CD4-positive, alpha-beta T cell treated with Interferon alpha-2 for 1 hour (primary cell): ENCODE measurements around the gene SCYGR4.
"Not testable (repeated sequence)": the region's sequence is repeated elsewhere in the genome, so short reads cannot be mapped to it uniquely, and the experiment has no call there.

Experiments used
- DNase-seq, 2 donors: peaks; one replicate each; pipeline ENCODE4 v3.0.0-alpha.2; 2020 to 2022

The SCYGR4 gene

DNA sequence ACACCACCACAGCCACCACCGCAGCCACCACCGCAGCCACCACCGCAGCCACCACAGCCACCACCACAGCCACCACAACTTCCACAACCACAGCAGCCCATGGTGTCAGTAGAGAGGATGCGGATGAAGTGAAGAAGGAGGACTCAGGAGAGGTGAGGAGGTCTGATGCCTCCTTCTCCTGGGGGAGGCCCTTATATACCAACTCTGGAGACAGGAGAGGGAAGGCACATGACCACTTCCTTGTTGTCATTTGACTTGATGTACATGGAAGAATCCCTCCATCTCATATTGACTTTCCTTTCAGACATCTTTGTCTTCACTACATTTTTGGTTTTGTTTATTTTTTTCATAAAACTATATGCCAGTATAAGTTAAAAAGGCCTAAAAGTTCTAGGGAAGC, 2.6 kb upstream of the SCYGR4 start, which contains the start of gene SCYGR3:
Gene SCYGR3, minus strand, starts transcription at position 101 of the 400 bp plus-strand sequence. Its CDS starts 0 bp downstream, at position 101.
- no peak for DNase-seq

DNA sequence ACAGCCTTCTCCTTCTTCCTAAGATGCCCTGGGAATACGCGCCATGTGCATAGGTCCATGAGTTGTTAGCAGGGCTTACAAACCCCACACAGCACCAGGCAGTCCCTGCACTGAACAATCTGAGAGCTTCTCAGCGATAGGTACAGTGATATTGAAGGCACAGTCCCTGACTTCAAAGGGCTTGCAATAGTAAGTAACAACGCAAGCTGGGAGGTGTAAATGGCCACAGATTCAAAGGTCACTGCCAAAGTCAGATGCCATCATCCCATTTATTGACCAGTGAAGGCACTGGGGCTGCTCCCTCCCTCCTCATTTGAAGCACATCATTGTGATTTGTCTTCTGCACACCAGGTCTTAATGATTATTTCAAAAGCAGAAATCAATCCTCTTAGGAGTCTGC, 2.1 kb upstream of the SCYGR4 start:
- no peak for DNase-seq

DNA sequence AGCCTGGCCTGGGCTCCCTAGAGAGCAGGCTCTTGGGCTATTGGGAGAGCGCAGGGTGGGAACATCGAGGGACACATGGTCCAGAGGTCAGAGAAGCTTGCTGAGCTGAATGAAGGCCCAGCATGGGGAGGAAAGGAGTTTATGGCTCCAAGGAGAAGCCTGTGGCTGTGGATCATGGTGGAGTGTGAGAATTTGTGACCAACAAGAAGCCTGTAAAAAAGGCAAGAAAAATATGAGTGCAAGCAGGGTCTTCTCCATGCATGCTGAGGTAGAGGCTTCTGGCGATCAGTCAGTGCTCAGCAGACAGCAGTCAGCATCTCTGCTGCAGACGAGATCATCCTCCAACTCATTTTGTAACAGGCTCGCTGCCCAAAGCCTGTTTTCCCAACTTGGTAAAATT, 1.4 kb upstream of the SCYGR4 start:
- DNase-seq = no peak

DNA sequence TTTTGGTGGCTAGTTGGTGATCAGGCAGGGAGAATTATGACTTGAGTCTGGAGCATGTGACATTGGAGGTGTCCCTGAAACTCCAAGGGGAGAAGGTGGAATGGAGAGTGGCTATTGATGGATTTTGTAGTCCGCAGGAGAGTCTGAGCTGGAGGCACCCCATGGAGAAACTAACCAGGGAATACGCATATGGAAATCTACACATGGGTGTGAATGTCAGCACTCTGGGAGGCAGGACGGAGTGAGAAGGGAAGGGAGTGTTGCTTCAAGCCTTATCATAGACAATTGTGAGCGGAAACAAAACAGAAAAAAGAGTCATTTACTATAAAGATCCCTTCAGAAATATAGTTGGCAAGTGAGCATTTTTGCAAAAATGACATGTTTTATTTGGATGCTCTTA, 667 bp upstream of the SCYGR4 start:
- no peak for DNase-seq

DNA sequence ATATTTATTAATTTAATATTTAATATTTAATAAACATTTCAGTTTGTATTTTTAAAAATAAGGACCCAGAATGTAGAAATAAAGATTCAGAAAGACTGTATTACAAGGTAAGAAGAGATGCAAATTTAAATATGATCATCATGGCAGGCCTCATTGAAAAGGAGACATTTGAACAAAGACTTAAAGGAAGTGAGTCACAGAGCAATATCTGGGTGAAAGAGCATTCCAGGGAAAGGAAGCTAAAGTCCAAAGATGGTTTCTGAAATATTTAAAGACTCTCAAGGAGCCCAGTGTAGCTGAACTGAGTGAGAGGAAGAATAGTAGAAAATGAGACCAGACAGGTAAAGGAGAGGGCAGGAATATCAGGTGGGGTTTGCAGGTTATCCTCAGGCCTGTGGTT, 5.9 kb downstream of the SCYGR4 start:
- DNase-seq = no peak

DNA sequence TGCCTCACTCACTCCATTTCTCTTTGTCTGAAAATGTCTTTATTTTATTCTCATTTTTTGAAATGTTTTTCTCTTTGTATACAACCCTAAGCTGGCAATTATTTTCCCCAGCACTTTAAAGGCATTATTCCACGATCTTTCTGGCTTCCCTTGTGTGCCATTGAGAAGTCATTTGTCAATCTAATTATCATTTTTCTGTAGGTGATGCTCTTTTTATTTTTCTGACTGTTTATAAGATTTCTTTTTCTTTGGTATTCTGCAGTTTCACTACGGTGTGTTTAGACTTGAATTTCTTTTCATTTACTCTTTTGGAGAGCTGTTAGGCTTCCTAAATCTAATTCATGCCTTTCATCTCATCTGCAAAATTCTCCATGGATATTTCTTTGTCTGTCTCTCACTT, 8.1 kb downstream of the SCYGR4 start:
- no peak for DNase-seq

DNA sequence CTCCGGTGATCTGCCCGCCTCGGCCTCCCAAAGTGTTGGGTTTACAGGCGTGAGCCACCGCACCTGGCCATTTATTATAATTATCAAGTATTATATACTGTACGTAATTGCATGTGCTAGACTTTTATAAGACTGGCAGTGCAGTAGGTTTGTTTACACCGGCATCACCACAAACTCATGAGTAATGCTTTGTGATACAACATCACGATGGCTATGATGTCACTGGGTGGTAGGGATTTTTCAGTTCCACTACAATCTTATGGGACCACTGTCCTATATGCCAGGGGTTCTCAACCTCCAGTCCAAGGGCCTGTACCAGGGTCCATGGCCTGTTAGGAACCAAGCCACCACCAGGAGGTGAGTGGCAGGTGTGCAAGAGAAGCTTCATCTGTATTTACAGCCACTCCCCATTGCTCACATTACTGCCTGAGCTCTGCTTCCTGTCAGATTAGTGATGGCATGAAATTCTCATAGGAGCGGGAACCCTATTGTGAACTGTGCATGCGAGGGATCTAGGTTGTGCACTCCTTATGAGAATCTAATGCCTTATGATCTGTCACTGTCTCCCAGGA, 9.4 kb downstream of the SCYGR4 start:
- DNase-seq = no peak

DNA sequence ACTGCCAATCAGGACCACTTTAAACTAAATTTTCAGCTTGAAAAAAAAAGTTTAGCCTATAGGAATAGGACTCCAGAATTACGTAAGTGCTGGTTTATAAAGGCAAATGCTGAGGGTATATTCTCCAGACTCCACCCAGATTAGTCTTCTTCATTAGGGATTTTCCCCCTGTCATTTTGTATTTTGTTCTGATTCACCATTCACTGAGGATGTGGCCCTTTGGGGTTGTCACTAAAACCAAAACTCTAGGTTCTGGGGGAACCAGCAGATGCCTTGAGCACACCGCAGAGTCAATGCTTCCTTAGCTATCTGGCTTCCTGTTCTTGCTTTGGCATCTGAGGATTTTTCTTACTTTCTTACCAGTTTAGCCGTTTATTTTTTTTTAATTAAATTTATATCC, 10.5 kb downstream of the SCYGR4 start:
- no peak for DNase-seq

DNA sequence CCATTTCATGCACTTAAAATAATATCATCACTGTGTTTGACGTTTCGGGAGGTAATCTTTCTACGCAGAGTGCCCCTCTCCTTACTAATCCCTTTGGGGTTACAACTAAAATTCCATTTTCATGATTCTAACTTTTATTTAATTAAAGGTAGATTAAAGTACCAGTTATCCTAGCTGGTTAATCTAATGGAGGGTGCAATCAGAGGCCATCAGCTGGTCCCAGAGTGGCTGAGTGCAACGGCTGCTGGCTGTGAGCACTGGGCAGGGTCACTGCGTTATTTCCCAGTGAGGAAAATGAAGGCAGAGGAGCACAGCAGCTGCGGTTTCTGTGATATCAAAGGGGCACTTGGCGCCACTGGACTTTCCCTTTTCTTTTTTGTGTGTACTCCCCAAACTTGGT, 12.1 kb downstream of the SCYGR4 start:
- DNase-seq = no peak

DNA sequence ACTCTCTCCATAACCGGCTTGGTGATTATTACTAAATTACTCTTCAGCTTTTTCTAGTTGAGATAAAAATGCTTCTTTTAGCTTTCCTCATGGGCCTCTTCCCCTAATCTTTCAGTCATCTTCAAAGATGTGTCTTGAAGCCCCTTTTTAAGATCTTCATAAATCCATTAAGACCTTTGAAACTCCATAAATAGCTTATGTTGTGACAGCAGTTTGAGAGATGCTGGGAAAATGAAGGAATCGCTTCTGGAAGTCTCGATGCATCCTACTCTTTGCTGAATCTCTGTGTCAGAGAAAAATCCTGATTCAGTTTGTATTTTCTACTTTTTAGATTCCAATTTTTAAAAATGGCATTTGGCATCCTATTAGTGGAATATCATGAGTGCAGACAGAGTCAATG, 13.0 kb downstream of the SCYGR4 start:
- no peak for DNase-seq

DNA sequence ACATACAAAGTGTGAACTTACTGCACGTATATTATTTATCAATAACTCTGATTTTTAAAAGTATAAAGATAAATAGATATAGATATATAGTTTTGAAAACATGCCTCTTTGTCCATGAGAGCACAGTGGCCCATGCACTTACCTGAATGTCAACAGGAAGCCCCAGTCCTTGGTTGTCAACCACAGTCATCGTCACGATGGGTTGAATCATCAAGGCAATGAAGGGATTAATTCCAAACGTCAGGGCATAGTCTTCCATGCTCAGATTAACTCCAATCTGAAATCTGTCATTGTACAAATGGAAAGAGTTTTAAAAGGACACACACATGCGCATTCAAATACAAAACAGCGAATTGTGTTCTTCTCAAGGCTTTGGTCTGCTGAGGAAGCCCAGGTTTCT, 15.5 kb downstream of the SCYGR4 start:
- DNase-seq = no peak

DNA sequence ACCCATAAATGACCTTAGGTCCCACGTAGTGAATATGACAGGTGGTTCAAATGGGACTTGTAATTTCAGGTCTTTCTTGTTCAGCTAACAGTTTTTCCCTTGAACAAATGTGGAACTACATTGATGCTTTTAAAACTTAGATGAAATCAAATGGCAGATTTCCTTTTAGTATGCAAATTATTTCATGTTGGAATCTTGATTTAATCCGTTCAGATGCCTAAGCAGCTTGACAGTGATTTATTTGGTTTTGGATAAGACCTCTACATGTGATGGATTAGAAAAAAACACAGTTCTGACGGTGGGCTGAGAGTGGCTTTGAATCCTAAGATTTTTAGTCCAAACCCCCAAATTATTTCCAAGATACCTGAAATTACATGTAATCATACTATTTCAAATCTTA, 16.9 kb downstream of the SCYGR4 start:
- no peak for DNase-seq

DNA sequence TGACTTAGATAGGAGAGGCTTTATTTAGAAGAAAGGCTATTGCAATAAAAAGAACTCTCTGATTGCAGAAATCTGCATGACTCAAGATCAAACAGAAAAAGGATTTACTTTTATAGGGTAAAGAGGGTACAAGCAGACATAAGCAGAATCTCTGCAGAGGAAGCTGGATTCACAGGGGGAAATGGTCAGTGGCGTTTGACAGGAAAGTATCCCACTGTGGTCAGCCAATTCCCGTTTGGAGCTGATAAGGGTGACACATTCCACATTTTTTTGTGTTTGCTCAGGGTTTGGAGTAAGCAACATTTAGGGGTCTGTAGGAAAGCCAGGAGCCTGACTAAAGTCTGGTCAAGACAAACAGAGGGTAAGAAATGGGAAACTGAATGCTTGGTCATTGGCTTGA, 25.4 kb downstream of the SCYGR4 start:
- no peak for DNase-seq

DNA sequence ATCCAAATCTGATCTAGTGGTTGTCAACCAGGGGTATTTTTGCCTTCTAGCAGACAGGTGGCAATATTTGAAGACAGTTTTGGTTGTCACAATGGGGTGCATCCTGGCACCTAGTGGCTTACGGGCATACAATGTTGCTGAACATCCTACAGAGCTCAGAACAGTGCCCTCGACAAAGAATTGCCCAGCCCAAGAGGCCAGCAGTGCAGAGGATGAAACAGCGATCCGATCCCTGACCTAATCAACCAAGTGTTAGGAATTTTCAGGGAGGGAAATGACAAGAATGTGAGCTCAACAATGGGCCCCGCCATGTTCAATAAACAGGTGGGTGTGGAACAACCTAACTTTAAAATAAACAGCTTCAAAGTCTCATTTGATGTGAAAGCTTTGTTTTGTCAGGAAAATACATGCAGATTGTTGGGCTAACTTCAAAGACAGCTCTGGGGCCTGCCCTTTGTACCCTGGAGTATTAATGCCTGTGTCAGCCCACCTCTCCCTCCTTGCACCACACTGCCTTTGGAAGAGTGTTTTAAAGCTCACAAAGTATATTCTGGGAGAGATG, 26.8 kb downstream of the SCYGR4 start:
- DNase-seq = no peak

DNA sequence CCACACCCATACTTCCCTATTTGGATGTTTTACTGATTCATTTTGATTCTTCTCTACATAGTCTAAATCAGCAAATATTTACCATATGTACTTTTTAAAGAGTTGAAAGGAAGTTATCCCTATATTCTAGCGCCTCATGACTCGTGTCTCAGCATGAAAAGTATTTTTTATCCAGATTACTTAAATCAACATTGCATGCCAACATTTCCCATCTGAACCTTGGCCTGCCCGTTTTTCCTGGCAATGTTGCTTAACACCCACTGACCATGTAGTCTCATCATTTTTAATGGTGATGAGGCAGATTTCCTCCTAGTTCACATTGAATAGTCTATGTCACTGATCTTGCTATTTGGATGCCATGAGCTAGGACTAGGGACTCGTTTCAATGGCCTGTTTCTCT, 36.1 kb downstream of the SCYGR4 start:
- DNase-seq = no peak

DNA sequence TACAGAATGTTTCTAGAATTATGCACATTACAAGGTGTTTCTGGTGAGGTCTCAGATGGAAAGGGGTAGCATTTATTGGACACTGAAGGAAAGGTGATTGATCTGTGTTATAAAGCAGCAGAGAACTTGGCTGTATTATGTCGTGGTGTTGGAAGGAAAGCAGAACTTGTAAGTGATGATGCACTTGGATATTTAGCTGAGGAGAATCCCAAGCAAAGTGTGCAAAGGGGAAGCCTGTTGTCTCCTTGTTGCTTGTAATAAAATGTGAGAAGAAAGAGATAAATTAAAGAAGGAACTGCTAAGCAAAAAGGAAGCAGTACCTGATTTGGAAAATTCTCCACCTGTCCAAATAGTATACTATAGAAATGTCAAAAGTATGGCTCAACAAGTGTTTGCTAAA, 37.1 kb downstream of the SCYGR4 start:
- DNase-seq = no peak

DNA sequence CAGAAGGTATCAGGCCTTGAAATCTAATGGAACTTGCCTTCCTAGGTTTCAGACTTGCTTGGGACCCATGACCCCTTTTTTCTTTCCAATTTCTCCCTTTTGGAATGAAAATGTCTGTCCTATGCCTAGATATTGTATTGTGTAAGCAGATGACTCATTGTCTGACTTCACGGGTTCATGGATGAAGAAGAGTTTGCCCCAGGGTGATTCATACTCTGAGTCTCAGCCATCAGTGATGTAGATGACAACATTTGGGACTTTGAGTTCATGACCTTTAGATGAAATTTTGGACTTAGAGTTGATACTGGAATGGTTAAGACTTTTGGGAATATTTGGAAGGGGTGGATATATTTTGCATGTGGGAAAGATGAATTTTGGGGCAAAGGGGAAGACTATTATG, 38.2 kb downstream of the SCYGR4 start:
- no peak for DNase-seq

DNA sequence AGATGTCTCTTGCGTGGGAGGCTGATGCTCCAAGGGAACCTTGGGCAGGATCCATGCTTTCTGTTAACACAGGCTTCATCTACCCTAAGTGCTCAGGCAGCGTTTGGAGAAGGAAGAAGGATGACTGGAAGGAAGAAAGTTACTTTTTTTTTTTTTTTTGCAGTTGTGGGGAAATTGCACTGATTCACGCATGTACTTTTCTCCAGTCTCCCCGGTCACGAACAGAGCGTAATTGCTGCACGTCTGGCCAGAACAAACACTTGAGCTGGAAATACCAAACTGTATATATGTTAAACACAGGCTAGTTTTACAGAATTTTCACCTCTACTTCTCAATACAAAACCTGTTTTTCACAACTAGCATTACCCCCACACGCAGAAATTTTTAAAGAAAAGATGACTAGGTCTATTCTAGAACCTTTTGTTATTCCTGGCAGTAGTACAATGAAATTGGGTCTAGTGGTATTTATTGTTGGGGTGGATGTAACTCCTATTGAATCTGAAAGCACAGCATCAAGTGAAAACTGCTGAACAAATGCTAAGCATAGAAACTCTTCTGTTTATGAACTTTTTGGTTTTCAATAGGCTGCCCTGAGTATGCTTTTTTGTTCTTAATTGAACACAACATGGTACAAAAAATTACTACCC, 40.0 kb downstream of the SCYGR4 start:
- DNase-seq = no peak

DNA sequence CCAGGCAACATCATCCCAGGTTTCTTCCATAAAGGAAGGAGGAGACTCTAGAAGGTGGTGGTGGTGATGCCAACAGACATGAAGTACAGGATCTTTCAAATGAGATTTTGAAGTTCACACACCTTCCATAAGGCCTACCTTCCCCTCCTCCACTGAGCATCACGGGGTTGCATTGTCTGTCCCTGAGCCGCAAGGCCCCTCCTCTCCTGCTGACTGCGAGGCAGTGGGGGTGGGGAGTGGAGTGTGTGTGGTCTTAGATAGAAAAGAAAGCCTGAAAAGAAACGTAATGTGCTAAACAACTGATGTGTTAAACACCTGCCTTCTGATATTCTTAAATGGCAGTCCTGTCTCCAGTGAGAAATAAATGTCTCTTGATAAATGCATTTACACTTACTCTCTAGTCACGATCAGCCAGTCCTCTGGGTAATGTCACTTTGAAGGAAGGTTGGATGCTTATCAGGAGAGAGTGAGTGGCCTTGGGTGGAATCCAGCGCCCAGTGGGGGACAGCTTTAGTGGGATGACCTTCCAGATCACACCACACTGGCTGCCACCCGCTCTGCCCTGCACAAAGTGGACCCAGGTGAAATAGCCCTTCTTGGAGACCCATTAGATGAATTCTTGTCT, 43.8 kb downstream of the SCYGR4 start:
- no peak for DNase-seq

DNA sequence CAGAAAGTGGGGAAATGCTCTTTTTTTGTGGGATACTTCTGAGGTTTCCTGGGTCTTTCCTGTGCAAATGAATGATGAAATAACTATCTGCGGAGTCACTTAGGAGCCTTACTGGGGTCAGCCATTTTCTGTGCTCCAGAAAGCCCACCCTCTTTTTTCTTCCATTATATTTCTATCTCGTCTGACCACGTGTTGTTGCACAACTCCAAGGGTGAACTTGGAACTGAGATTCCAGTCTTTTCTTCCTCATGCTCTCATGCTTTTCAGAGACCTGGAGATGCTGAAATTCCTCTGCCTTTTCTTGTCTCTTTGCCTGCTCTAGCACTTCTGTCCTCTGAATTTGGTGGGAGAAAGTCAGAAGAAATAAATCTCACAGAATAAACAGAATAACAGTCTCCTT, 44.5 kb downstream of the SCYGR4 start:
- DNase-seq = no peak

DNA sequence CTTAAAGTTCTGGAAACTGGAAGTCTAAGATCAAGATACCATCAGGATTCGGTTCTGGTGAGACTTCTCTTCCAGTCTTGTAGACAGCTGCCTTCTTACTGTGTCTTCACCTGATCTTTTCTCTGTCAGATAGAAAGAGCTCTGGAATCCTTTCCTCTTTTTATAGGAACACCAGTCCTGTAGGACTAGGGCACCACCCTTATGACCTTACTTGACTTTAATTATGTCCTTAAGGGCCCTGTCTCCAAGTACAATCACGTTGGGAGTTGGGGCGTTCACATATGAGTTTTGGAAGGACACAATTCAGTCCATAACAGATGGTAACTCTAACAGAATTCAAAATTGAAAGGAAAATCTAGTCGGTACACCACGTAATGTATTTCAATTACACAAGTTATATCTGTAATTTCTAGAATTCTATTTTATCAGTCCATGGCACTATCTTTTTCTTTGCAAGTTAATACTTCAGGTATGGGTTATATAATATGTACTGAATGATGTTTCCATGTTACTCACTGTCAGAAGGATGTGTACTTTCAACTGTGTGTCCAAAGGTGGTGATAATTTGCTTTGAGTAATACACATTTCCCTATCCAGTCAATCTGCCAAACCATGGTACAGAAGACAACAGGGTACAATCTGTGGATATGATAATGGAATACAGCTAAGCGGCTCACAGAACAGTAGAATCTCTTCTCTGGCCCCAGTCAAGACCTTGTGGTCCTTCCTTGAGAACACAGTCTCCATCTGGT, 48.1 kb downstream of the SCYGR4 start:
- DNase-seq = no peak

DNA sequence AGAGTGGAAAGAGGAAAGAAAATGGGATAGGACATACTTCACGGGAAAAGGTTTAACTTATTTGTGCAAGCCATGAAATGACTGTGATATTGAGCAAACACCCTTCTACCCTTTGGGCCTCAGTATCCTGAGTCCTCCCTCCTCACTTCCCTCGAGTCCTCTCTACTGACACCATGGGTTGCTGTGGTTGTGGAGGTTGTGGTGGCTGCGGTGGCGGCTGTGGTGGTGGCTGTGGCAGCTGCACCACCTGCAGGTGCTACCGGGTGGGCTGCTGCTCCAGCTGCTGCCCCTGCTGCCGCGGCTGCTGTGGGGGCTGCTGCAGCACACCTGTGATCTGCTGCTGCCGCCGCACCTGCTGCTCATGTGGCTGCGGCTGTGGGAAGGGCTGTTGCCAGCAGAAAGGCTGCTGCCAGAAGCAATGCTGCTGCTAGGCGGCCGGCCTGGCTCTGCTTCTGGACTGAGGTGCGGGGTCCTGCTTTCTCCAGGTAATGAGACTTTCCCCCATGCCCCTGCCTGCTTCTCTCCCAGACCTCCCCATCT, 49.4 kb downstream of the SCYGR4 start, which contains the start of gene SCYGR5:
Gene SCYGR5, plus strand, starts transcription at position 174 of the 540 bp plus-strand sequence. Its CDS starts 0 bp downstream, at position 174.
- DNase-seq = not testable (repeated sequence)
